Measurements from ENCODE around the gene GALNT6.

GALNT6 gene

DNA sequence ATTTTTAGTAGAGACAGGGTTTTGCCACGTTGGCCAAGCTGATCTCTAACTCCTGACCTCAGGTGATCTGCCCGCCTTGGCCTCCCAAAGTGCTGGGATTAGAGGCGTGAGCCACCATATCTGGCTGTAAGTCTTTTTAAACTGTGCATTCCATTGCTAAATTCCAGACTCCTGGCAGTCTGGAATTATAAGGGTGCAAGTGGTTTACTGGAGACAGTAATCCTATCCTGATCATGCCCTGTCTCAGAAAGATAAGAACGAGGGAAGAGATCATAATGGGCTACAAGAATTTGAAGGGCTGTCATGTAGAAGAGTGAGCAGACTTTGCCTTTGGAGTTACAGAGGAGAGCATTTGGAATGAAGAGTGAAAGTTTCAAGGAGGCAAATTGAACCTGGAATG is 26.6 kb upstream of the GALNT6 start:
- Histone ChIP-seq H3K4me1 (ENCODE audit: low read depth, poor library complexity, severe bottlenecking) (no peaks in the 10 kb centered on the region), H4K20me1 (ENCODE audit: insufficient read depth) (no peaks in the 10 kb centered on the region), H3K79me2 (ENCODE audit: insufficient read depth, low read depth) (no peaks in the 10 kb centered on the region), H3K27me3 (ENCODE audit: insufficient read depth, low read depth) (no peaks in the 10 kb centered on the region), H3K9ac (no peak overlapping the region), H3K36me3 (ENCODE audit: insufficient read depth) (no peaks in the 10 kb centered on the region), H3K4me3 (IDR thresholded peaks at IDR 0.05; ENCODE audit: insufficient read depth, low read depth, low read length) (no peak overlapping the region), H2AFZ (ENCODE audit: low read depth) (no peak overlapping the region), H3K4me2 (no peak overlapping the region), H3K27ac (no peak overlapping the region)
- TF ChIP-seq, protein P1, sequence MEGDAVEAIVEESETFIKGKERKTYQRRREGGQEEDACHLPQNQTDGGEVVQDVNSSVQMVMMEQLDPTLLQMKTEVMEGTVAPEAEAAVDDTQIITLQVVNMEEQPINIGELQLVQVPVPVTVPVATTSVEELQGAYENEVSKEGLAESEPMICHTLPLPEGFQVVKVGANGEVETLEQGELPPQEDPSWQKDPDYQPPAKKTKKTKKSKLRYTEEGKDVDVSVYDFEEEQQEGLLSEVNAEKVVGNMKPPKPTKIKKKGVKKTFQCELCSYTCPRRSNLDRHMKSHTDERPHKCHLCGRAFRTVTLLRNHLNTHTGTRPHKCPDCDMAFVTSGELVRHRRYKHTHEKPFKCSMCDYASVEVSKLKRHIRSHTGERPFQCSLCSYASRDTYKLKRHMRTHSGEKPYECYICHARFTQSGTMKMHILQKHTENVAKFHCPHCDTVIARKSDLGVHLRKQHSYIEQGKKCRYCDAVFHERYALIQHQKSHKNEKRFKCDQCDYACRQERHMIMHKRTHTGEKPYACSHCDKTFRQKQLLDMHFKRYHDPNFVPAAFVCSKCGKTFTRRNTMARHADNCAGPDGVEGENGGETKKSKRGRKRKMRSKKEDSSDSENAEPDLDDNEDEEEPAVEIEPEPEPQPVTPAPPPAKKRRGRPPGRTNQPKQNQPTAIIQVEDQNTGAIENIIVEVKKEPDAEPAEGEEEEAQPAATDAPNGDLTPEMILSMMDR (conservative IDR thresholded peaks at IDR 0.05; ENCODE audit: low read depth, low read length) = no peak

DNA sequence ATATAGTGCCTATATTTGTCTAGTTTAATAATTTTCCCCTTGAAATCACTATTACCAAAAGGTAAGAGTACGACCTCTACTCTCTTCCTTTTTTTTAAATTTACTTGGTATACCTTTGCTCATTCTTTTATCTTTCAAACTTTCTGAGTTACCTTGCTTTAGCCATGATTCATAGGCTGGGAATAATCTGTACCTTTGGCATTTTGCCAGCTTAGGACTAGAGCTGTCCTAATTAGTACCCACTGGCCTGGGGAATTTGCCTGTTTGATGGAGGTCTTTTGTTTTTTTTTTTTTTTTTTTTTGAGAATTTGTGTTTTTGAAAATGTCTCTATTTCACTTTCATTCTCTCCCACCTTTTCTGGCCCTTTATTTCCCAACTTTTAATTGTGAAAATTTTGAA is 24.7 kb upstream of the GALNT6 start:
- H3K9ac ChIP-seq = no peak overlapping the region
- no peak overlapping the region for H3K27ac ChIP-seq
- H2AFZ ChIP-seq (ENCODE audit: low read depth) = no peak overlapping the region
- H3K4me1 ChIP-seq (ENCODE audit: low read depth, poor library complexity, severe bottlenecking) = no peaks in the 10 kb centered on the region
- no peaks in the 10 kb centered on the region for H3K36me3 ChIP-seq (ENCODE audit: insufficient read depth)
- H3K79me2 ChIP-seq (ENCODE audit: insufficient read depth, low read depth) = no peaks in the 10 kb centered on the region
- TF ChIP-seq, protein P1 (conservative IDR thresholded peaks at IDR 0.05; ENCODE audit: low read depth, low read length) = no peak
- H4K20me1 ChIP-seq (ENCODE audit: insufficient read depth) = no peaks in the 10 kb centered on the region
- no peak overlapping the region for H3K4me2 ChIP-seq
- no peak overlapping the region for H3K4me3 ChIP-seq (IDR thresholded peaks at IDR 0.05; ENCODE audit: insufficient read depth, low read depth, low read length)
- no peaks in the 10 kb centered on the region for H3K27me3 ChIP-seq (ENCODE audit: insufficient read depth, low read depth)

DNA sequence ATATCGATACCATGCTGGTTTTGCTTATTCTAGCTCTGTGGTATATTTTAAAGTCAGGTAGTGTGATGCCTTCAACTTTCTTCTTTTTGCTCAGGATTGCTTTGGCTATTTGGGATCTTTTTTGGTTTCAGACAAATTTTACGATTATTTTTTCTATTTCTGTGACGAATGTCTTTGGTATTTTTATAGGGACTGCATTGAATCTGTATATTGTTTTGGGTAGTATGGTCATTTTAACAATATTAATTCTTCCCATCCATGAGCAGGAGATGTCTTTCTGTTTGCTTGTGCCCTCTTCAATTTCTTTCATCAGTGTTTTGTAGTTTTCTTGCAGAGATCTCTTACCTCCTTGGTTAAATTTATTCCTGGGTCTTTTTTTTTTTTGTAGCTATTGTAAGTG is 22.6 kb upstream of the GALNT6 start:
- Histone ChIP-seq H3K27me3 (ENCODE audit: insufficient read depth, low read depth) (no peaks in the 10 kb centered on the region), H3K4me3 (IDR thresholded peaks at IDR 0.05; ENCODE audit: insufficient read depth, low read depth, low read length) (no peak overlapping the region), H3K27ac (no peak overlapping the region), H4K20me1 (ENCODE audit: insufficient read depth) (no peaks in the 10 kb centered on the region), H3K9ac (no peak overlapping the region), H3K79me2 (ENCODE audit: insufficient read depth, low read depth) (no peaks in the 10 kb centered on the region), H3K36me3 (ENCODE audit: insufficient read depth) (no peaks in the 10 kb centered on the region), H3K4me2 (no peak overlapping the region), H2AFZ (ENCODE audit: low read depth) (no peak overlapping the region), H3K4me1 (ENCODE audit: low read depth, poor library complexity, severe bottlenecking) (no peaks in the 10 kb centered on the region)
- TF ChIP-seq, protein P1 (conservative IDR thresholded peaks at IDR 0.05; ENCODE audit: low read depth, low read length) = no peak

DNA sequence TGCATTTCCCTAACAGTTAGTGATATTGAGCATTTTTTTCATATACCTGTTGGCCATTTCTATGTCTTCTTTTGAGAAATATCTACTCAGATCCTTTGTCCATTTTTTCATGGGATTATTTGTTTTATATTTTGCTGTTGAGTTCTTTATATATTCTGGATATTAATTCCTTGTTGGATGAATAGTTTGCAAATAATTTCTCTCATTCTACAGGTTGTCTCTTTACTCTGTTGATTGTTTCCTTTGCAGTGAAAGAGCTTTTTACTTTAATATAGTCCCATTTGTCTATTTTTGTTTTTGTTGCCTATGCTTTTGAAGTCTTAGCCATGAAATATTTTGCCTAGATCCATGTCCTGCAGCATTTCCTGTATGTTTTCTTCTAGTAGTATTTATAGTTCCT is 21.9 kb upstream of the GALNT6 start:
- H3K9ac ChIP-seq = no peak overlapping the region
- TF ChIP-seq, protein P1 (conservative IDR thresholded peaks at IDR 0.05; ENCODE audit: low read depth, low read length) = no peak
- no peaks in the 10 kb centered on the region for H3K79me2 ChIP-seq (ENCODE audit: insufficient read depth, low read depth)
- H3K4me3 ChIP-seq (IDR thresholded peaks at IDR 0.05; ENCODE audit: insufficient read depth, low read depth, low read length) = no peak overlapping the region
- no peak overlapping the region for H2AFZ ChIP-seq (ENCODE audit: low read depth)
- no peaks in the 10 kb centered on the region for H4K20me1 ChIP-seq (ENCODE audit: insufficient read depth)
- no peaks in the 10 kb centered on the region for H3K27me3 ChIP-seq (ENCODE audit: insufficient read depth, low read depth)
- no peak overlapping the region for H3K4me2 ChIP-seq
- H3K4me1 ChIP-seq (ENCODE audit: low read depth, poor library complexity, severe bottlenecking) = no peaks in the 10 kb centered on the region
- no peak overlapping the region for H3K27ac ChIP-seq
- H3K36me3 ChIP-seq (ENCODE audit: insufficient read depth) = no peaks in the 10 kb centered on the region

DNA sequence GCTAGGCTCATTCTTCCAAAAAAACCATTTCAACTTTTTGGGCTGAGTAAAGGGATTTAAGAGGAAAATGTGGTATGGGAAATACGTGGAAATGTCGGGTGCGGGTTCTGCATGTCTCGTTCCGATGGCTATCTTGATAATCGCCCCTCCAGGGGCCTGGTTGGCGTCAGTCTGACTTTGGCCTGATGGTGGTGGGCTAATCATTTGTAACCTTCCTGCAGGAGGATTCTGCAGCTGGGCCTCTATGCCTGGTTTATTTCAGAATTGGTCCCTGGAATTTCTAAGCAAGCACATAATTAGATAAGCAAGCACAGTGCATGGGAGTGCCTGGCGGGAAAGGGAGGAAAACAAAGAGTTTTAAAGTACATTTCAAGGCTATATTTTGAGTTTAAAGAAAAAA is 18.6 kb upstream of the GALNT6 start:
- Histone ChIP-seq H3K4me1 (ENCODE audit: low read depth, poor library complexity, severe bottlenecking) (no peaks in the 10 kb centered on the region), H2AFZ (ENCODE audit: low read depth) (no peak overlapping the region), H3K79me2 (ENCODE audit: insufficient read depth, low read depth) (no peaks in the 10 kb centered on the region), H4K20me1 (ENCODE audit: insufficient read depth) (no peaks in the 10 kb centered on the region), H3K4me3 (IDR thresholded peaks at IDR 0.05; ENCODE audit: insufficient read depth, low read depth, low read length) (no peak overlapping the region), H3K27ac (no peak overlapping the region), H3K4me2 (no peak overlapping the region), H3K27me3 (ENCODE audit: insufficient read depth, low read depth) (no peaks in the 10 kb centered on the region), H3K36me3 (ENCODE audit: insufficient read depth) (no peaks in the 10 kb centered on the region), H3K9ac (no peak overlapping the region)
- TF ChIP-seq, protein P1 (conservative IDR thresholded peaks at IDR 0.05; ENCODE audit: low read depth, low read length) = no peak
